ENCODE data around the gene DDX55. TPM values are rescaled to one million over a fixed set of nuclear protein-coding genes. Genes with fewer than 3 reads are reported as not detected.
A peak's percentile ranks its signal among the peaks of the same experiment; 100 is the strongest.

Gene DDX55
- total and polyA plus RNA-seq, 2 of the 13 experiments (the other 11 are each of a cell fraction or from before 2014, with no cell fraction given), result 22.2 to 37.0 TPM

DNA sequence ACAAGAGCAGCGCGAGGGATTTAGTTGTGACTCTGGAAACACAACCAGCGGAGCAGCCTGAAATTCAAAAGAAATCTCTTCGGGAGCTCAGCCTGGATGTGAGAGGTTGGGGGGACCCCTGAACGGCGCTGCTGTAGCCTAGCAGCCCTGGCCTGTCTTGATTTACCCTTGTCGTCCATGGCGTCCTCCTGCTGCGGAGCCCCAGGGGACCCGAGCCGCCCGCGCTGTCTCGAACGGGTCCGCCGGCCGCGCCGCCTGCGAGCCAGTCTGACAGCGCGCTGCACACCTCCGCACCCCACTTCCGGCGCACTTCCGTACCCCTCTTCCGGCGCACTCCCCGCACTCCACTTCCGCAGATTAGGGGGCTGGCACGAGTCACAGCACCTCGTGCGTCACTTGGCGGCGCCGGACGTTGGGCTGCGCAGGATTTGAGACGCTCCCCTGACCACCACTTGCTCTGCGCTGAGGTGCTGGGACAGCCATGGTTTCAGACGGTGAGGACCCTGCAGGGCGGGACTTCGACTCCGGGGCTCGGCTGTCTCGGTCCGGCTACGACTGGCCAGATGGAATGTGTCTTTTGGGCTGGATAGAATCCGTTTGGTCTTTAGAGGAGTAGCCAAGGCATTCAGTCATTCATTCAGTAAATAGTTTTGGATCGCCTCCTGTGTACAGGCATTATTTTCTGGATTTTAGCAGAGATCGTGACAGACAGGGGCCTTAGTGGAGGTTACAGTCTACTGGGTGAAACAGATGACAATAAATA is 31.7 kb downstream of the DDX55 start, which contains the start of the genes EIF2B1 and GTF2H3 (continued):
- TF ChIP-seq, protein P1, sequence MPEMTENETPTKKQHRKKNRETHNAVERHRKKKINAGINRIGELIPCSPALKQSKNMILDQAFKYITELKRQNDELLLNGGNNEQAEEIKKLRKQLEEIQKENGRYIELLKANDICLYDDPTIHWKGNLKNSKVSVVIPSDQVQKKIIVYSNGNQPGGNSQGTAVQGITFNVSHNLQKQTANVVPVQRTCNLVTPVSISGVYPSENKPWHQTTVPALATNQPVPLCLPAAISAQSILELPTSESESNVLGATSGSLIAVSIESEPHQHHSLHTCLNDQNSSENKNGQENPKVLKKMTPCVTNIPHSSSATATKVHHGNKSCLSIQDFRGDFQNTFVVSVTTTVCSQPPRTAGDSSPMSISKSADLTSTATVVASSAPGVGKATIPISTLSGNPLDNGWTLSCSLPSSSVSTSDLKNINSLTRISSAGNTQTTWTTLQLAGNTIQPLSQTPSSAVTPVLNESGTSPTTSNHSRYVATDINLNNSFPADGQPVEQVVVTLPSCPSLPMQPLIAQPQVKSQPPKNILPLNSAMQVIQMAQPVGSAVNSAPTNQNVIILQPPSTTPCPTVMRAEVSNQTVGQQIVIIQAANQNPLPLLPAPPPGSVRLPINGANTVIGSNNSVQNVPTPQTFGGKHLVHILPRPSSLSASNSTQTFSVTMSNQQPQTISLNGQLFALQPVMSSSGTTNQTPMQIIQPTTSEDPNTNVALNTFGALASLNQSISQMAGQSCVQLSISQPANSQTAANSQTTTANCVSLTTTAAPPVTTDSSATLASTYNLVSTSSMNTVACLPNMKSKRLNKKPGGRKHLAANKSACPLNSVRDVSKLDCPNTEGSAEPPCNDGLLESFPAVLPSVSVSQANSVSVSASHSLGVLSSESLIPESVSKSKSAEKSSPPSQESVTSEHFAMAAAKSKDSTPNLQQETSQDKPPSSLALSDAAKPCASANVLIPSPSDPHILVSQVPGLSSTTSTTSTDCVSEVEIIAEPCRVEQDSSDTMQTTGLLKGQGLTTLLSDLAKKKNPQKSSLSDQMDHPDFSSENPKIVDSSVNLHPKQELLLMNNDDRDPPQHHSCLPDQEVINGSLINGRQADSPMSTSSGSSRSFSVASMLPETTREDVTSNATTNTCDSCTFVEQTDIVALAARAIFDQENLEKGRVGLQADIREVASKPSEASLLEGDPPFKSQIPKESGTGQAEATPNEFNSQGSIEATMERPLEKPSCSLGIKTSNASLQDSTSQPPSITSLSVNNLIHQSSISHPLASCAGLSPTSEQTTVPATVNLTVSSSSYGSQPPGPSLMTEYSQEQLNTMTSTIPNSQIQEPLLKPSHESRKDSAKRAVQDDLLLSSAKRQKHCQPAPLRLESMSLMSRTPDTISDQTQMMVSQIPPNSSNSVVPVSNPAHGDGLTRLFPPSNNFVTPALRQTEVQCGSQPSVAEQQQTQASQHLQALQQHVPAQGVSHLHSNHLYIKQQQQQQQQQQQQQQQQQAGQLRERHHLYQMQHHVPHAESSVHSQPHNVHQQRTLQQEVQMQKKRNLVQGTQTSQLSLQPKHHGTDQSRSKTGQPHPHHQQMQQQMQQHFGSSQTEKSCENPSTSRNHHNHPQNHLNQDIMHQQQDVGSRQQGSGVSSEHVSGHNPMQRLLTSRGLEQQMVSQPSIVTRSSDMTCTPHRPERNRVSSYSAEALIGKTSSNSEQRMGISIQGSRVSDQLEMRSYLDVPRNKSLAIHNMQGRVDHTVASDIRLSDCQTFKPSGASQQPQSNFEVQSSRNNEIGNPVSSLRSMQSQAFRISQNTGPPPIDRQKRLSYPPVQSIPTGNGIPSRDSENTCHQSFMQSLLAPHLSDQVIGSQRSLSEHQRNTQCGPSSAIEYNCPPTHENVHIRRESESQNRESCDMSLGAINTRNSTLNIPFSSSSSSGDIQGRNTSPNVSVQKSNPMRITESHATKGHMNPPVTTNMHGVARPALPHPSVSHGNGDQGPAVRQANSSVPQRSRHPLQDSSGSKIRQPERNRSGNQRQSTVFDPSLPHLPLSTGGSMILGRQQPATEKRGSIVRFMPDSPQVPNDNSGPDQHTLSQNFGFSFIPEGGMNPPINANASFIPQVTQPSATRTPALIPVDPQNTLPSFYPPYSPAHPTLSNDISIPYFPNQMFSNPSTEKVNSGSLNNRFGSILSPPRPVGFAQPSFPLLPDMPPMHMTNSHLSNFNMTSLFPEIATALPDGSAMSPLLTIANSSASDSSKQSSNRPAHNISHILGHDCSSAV (CRISPR knock-in tag; IDR thresholded peaks at IDR 0.05; ENCODE audit: borderline replicate concordance), result no peak
- no peak for TF ChIP-seq ZNF484 (CRISPR knock-in tag; IDR thresholded peaks at IDR 0.05; ENCODE audit: borderline replicate concordance, low read depth)
- no peak for TF ChIP-seq ZNF652 (CRISPR knock-in tag; IDR thresholded peaks at IDR 0.05; ENCODE audit: borderline replicate concordance, low read depth)
- TF ChIP-seq CBX2 (IDR thresholded peaks at IDR 0.05; ENCODE audit: low read depth, low read length), result no peak
- no peak for TF ChIP-seq CBX2 (CRISPR knock-in tag; IDR thresholded peaks at IDR 0.05; ENCODE audit: low read depth)
- TF ChIP-seq PRDM4 (CRISPR knock-in tag; IDR thresholded peaks at IDR 0.05; ENCODE audit: borderline replicate concordance), result no peak
- TF ChIP-seq POGZ (CRISPR knock-in tag; IDR thresholded peaks at IDR 0.05), result peak; percentile 95
- TF ChIP-seq ZNF160 (CRISPR knock-in tag; IDR thresholded peaks at IDR 0.05), result peak; percentile 77; the same call in 1 of the 2 replicates
- TF ChIP-seq ZMYM3 (CRISPR knock-in tag; IDR thresholded peaks at IDR 0.05), result no peak; the same call in 1 of the 2 replicates
- no peak for TF ChIP-seq TOE1 (CRISPR knock-in tag; IDR thresholded peaks at IDR 0.05)
- TF ChIP-seq DPF2 (CRISPR knock-in tag; IDR thresholded peaks at IDR 0.05; ENCODE audit: borderline replicate concordance, low read depth), result no peak
- TF ChIP-seq TSC22D2 (CRISPR knock-in tag; IDR thresholded peaks at IDR 0.05; ENCODE audit: borderline replicate concordance), result 0 out of 2 replicates have a peak, but pooled peaks have one; percentile 85
- no peak for TF ChIP-seq FOSL1 (CRISPR knock-in tag; IDR thresholded peaks at IDR 0.05; ENCODE audit: borderline replicate concordance)
- TF ChIP-seq ADNP (CRISPR knock-in tag; IDR thresholded peaks at IDR 0.05), result no peak
- peak; percentile 64; the same call in 1 of the 2 replicates for TF ChIP-seq ZNF556 (CRISPR knock-in tag; IDR thresholded peaks at IDR 0.05; ENCODE audit: borderline replicate concordance)
- no peak for TF ChIP-seq ZC3H13 (CRISPR knock-in tag; IDR thresholded peaks at IDR 0.05)
- TF ChIP-seq ZNF878 (CRISPR knock-in tag; IDR thresholded peaks at IDR 0.05), result no peak
- TF ChIP-seq ZNF260 (CRISPR knock-in tag; IDR thresholded peaks at IDR 0.05; ENCODE audit: borderline replicate concordance, low read depth), result no peak
- TF ChIP-seq PAX8 (CRISPR knock-in tag; IDR thresholded peaks at IDR 0.05; ENCODE audit: borderline replicate concordance), result no peak

Data from HepG2 (cell line).